Natural killer cell (primary cell): ENCODE results near the gene PLXDC1. TPM values are rescaled to one million over a fixed set of nuclear protein-coding genes. Genes with fewer than 3 reads are reported as not detected.

Experiments used
- ATAC-seq, 3 donors: fragments of 150-1000 bp in 2 of 3; fragments of 200-7000 bp in 1 of 3; cut with Tn5 transposase; 1 replicate in 1 of 3; 2 replicates in 2 of 3; pipeline ENCODE4 v1.10.0; 2021; ENCODE audit warnings: mild to moderate bottlenecking in 2 of 3, moderate library complexity in 2 of 3
- DNase-seq, 2 donors: peaks; one replicate each; pipeline versions ENCODE4 v3.0.0 to v3.0.0-alpha.2; 2013 to 2021; ENCODE audit warnings: mixed read lengths in 1 of 2
- H3K27ac ChIP-seq: one replicate; pipeline ENCODE4 v1.5.1; 2013; ENCODE audit warnings: mild to moderate bottlenecking, low read length
- H3K27me3 ChIP-seq: one replicate; pipeline ENCODE4 v1.6.1; 2013; ENCODE audit warnings: low read length; ENCODE audit not compliant: control insufficient read depth, insufficient read depth
- H3K36me3 ChIP-seq: one replicate; pipeline ENCODE4 v1.6.1; 2013; ENCODE audit warnings: low read length; ENCODE audit not compliant: control insufficient read depth, insufficient read depth
- H3K4me1 ChIP-seq: one replicate; pipeline ENCODE4 v1.6.1; 2013; ENCODE audit warnings: low read length; ENCODE audit not compliant: control insufficient read depth, insufficient read depth
- H3K4me3 ChIP-seq: one replicate; pipeline ENCODE4 v1.5.1; 2013; ENCODE audit warnings: low read length
- H3K9me3 ChIP-seq: one replicate; pipeline ENCODE4 v1.6.1; 2013; ENCODE audit warnings: low read length; ENCODE audit not compliant: control insufficient read depth, insufficient read depth
- H3K27ac Mint-ChIP-seq, 2 donors: one replicate each; pipeline ENCODE4 v1.8.0; 2022; ENCODE audit warnings: mild to moderate bottlenecking in 2 of 2, mixed read lengths in 2 of 2, moderate library complexity in 1 of 2
- H3K27me3 Mint-ChIP-seq, 2 donors: one replicate each; pipeline ENCODE4 v1.8.0; 2022; ENCODE audit warnings: low read depth in 2 of 2, mixed read lengths in 2 of 2
- H3K36me3 Mint-ChIP-seq: one replicate; pipeline ENCODE4 v1.8.0; 2022; ENCODE audit warnings: mixed read lengths
- H3K4me1 Mint-ChIP-seq, 2 donors: one replicate each; pipeline ENCODE4 v1.8.0; 2022; ENCODE audit warnings: mixed read lengths in 2 of 2
- H3K4me3 Mint-ChIP-seq: one replicate; pipeline ENCODE4 v1.8.0; 2022; ENCODE audit warnings: mild to moderate bottlenecking, moderate library complexity, mixed read lengths
- H3K9me3 Mint-ChIP-seq, 2 donors: one replicate each; pipeline ENCODE4 v1.8.0; 2022; ENCODE audit warnings: mixed read lengths in 2 of 2
- CTCF ChIP-seq: fragments of 200-600 bp; IDR thresholded peaks from one replicate; pipeline ENCODE4 v1.8.0; 2022; ENCODE audit warnings: antibody characterized with exemption
- WGBS: methylation state at CpG from one replicate; pipeline ENCODE4 v1.1.7; 2013; ENCODE audit warnings: missing lambda C conversion rate; ENCODE audit not compliant: insufficient coverage; 5-methylcytosine and 5-hydroxymethylcytosine counted together
- intact Hi-C: fragments of 100-400 bp; cut with micrococcal nuclease; formaldehyde crosslinking; loops from one replicate; pipeline ENCODE4 v1.14.2; 2022
- total RNA-seq, 4 donors: library from RNA; stranded (reverse); fragments of 120-200 nt in 1 of 4; gene quantifications; one replicate each; pipeline versions ENCODE4 v1.2.3 to v1.2.4, GENCODE V29; 2013 to 2022

Gene PLXDC1
- total RNA-seq, 3 donors from 2014 or later (not counting 1 experiment from before 2014, with no cell fraction given) = 5.7 to 53.6 (median 15.9) TPM

GRCh38 chr17:39165841-39166349 is 14.5 kb upstream of the PLXDC1 start, which contains the start of gene ARL5C:
ARL5C (minus strand) TSS chr17:39166161; CDS start chr17:39165760, 401 bp downstream.
- Mint-ChIP-seq H3K36me3 (no peaks in the 10 kb centered on the region), H3K4me1 (peaks cover 31 to 33% of the 10 kb centered on the region in 2 donors), H3K27me3 (no peaks in the 10 kb centered on the region), H3K4me3 (peak within 1 kb of the TSS; percentile 92), H3K27ac (peak within 1 kb of the TSS; percentile 42 to 80), H3K9me3 (no peaks in the 10 kb centered on the region)
- ATAC-seq (no peak), DNase-seq (no peak)
- intact Hi-C loops = loop anchor here (5.0 kb wide), 1 partner anchor 66 kb away; no protein-coding TSS in a partner anchor
- Histone ChIP-seq H3K4me3 (peak within 1 kb of the TSS; percentile 61), H3K36me3 (no peaks in the 10 kb centered on the region), H3K9me3 (no peaks in the 10 kb centered on the region), H3K4me1 (peaks cover 41% of the 10 kb centered on the region), H3K27ac (peak within 1 kb of the TSS; percentile 24), H3K27me3 (no peaks in the 10 kb centered on the region)
- 55% methylated on average over 17 of the region's 17 CpGs for WGBS
- TF ChIP-seq CTCF = no peak

- DNase-seq = no peak
- H3K27me3 ChIP-seq = no peaks in the 10 kb centered on the region
- H3K4me3 Mint-ChIP-seq = peak overlapping the region; percentile 92
- ATAC-seq = peak; percentile 21 to 33 (median 30)
- H3K27ac ChIP-seq = peak overlapping the region; percentile 24
- no peaks in the 10 kb centered on the region for H3K9me3 Mint-ChIP-seq
- intact Hi-C loops = loop anchor here (5.0 kb wide), 1 partner anchor 67 kb away; no protein-coding TSS in a partner anchor
- no peak for TF ChIP-seq CTCF
- peaks cover 31 to 33% of the 10 kb centered on the region in 2 donors for H3K4me1 Mint-ChIP-seq
- H3K36me3 ChIP-seq = no peaks in the 10 kb centered on the region
- peak overlapping the region; percentile 61 for H3K4me3 ChIP-seq
- no peaks in the 10 kb centered on the region for H3K9me3 ChIP-seq
- H3K36me3 Mint-ChIP-seq = no peaks in the 10 kb centered on the region
- H3K4me1 ChIP-seq = peaks cover 41% of the 10 kb centered on the region
- H3K27ac Mint-ChIP-seq = peak overlapping the region; percentile 42 to 80
- no peaks in the 10 kb centered on the region for H3K27me3 Mint-ChIP-seq
- WGBS = 8% methylated on average over 51 of the region's 51 CpGs
These were observed 13.9 kb upstream of the PLXDC1 start for GRCh38 chr17:39165178-39165840.

GRCh38 chr17:39164675-39165143 is 13.3 kb upstream of the PLXDC1 start:
- Mint-ChIP-seq H3K4me3 (peak overlapping the region; percentile 92), H3K36me3 (no peaks in the 10 kb centered on the region), H3K27me3 (no peaks in the 10 kb centered on the region), H3K27ac (peak overlapping the region; percentile 42 to 80), H3K9me3 (no peaks in the 10 kb centered on the region), H3K4me1 (peaks cover 31 to 33% of the 10 kb centered on the region in 2 donors)
- peak; percentile 83 for TF ChIP-seq CTCF
- DNase-seq = peak; percentile 73 to 86
- Histone ChIP-seq H3K36me3 (no peaks in the 10 kb centered on the region), H3K4me1 (peaks cover 41% of the 10 kb centered on the region), H3K27me3 (no peaks in the 10 kb centered on the region), H3K4me3 (peak overlapping the region; percentile 61), H3K27ac (peak overlapping the region; percentile 24), H3K9me3 (no peaks in the 10 kb centered on the region)
- WGBS = 0% methylated on average over 15 of the region's 15 CpGs
- ATAC-seq = peak; percentile 85 to 92 (median 92)
- intact Hi-C loops = loop anchor here (5.0 kb wide), 1 partner anchor 68 kb away; no protein-coding TSS in a partner anchor
